ENCODE results near the gene TMEM19.

Gene TMEM19

GRCh38 chr12:71664411-71665089 lies 21.3 kb upstream of the TMEM19 start:
- DNase-seq (ENCODE audit: low read depth) = no peak
- peak overlapping the region; percentile 82 for H3K4me3 ChIP-seq (ENCODE audit: low read depth, low read length)
- TF ChIP-seq, protein P1, sequence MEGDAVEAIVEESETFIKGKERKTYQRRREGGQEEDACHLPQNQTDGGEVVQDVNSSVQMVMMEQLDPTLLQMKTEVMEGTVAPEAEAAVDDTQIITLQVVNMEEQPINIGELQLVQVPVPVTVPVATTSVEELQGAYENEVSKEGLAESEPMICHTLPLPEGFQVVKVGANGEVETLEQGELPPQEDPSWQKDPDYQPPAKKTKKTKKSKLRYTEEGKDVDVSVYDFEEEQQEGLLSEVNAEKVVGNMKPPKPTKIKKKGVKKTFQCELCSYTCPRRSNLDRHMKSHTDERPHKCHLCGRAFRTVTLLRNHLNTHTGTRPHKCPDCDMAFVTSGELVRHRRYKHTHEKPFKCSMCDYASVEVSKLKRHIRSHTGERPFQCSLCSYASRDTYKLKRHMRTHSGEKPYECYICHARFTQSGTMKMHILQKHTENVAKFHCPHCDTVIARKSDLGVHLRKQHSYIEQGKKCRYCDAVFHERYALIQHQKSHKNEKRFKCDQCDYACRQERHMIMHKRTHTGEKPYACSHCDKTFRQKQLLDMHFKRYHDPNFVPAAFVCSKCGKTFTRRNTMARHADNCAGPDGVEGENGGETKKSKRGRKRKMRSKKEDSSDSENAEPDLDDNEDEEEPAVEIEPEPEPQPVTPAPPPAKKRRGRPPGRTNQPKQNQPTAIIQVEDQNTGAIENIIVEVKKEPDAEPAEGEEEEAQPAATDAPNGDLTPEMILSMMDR (IDR thresholded peaks at IDR 0.05; ENCODE audit: insufficient read depth, low read depth, low read length, missing control alignments) = no peak

GRCh38 chr12:71665090-71665463 lies 20.8 kb upstream of the TMEM19 start:
- no peak for DNase-seq (ENCODE audit: low read depth)
- peak overlapping the region; percentile 82 for H3K4me3 ChIP-seq (ENCODE audit: low read depth, low read length)

DNA sequence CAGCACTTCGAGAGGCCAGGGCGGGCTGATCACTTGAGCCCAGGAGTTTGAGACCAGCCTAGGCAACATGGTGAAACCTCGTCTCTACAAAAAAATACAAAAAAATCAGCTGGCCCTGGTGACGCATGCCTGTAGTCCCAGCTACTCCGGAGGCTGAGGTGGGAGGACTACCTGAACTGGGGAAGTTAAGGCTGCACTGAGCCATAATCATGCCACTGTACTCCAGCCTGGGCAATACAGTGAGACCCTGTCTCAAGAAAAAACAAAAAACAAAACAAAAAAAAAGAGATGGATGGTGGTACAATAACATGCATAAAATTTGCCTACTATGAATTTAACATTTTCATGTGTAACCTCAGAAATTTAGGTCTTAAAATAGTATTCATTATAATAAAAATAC lies 19.6 kb upstream of the TMEM19 start:
- H3K4me3 ChIP-seq (ENCODE audit: low read depth, low read length) = no peak overlapping the region
- TF ChIP-seq, protein P1 (IDR thresholded peaks at IDR 0.05; ENCODE audit: insufficient read depth, low read depth, low read length, missing control alignments) = no peak
- no peak for DNase-seq (ENCODE audit: low read depth)

More at GRCh38 chr12:71665090-71665463, 20.8 kb upstream of the TMEM19 start:
- TF ChIP-seq, protein P1 (IDR thresholded peaks at IDR 0.05; ENCODE audit: insufficient read depth, low read depth, low read length, missing control alignments) = no peak

GRCh38 chr12:71671311-71671710 lies 14.6 kb upstream of the TMEM19 start:
- TF ChIP-seq, protein P1 (IDR thresholded peaks at IDR 0.05; ENCODE audit: insufficient read depth, low read depth, low read length, missing control alignments) = no peak
- DNase-seq (ENCODE audit: low read depth) = no peak
- H3K4me3 ChIP-seq (ENCODE audit: low read depth, low read length) = no peak overlapping the region

DNA sequence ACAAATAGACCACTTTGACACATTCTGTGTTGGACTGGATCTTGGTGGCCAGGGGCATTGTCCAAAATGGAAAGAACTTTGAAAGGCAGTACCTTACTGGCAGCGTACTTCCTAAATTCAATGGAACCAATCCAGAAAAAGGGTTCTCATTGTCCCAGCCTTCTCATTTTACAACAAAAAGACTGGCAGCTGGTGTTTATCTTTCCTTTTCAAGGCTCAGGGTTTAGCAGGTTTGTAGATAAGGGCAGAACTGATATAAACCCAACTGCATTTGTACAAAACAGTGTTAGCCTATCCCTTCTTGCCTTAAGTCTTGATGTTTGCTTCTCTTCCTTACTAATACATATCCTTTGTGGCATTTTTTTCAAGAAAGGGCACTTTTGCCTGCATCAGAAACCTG lies 14.1 kb upstream of the TMEM19 start:
- TF ChIP-seq, protein P1 (IDR thresholded peaks at IDR 0.05; ENCODE audit: insufficient read depth, low read depth, low read length, missing control alignments) = no peak
- DNase-seq (ENCODE audit: low read depth) = no peak
- H3K4me3 ChIP-seq (ENCODE audit: low read depth, low read length) = no peak overlapping the region

DNA sequence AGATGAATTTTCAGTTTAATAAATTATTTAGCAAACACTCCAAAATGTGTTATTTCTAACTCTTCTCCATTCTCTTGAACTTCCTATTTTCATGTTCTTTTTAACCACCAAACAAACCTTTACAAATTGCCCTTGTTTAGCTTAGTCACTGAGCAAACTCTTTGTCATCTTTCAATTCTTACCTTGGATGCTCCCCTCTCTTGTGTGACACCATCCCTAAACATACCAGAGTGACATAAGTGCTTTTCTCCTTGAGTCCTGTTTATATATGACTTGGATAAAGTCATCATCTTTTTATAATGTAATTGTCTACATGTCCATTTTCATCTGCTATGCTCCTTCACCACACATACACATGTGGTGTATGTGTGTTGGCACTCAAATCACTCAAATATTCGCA lies 3.4 kb upstream of the TMEM19 start:
- TF ChIP-seq, protein P1 (IDR thresholded peaks at IDR 0.05; ENCODE audit: insufficient read depth, low read depth, low read length, missing control alignments) = no peak
- no peak overlapping the region for H3K4me3 ChIP-seq (ENCODE audit: low read depth, low read length)
- no peak for DNase-seq (ENCODE audit: low read depth)

- no peak overlapping the region for H3K4me3 ChIP-seq (ENCODE audit: low read depth, low read length)
- TF ChIP-seq, protein P1 (IDR thresholded peaks at IDR 0.05; ENCODE audit: insufficient read depth, low read depth, low read length, missing control alignments) = no peak
- DNase-seq (ENCODE audit: low read depth) = no peak
These were observed 2.2 kb upstream of the TMEM19 start for GRCh38 chr12:71683633-71684032.

All from GM12865 (cell line).